Neural progenitor cell (in vitro differentiated cells): Measurements from ENCODE around the gene TIPIN.

Experiments
- CTCF ChIP-seq: fragments of 200-600 bp; sonication (generic); IDR thresholded peaks from 2 replicates; pipeline ENCODE4 v1.5.1; 2017; ENCODE audit warnings: antibody characterized with exemption, mild to moderate bottlenecking
- EZH2 ChIP-seq: fragments of 200-600 bp; sonication (generic); IDR thresholded peaks from 2 replicates; pipeline ENCODE4 v1.6.1; 2017; ENCODE audit warnings: antibody characterized with exemption, mild to moderate bottlenecking, moderate library complexity
- EZH2phosphoT487 ChIP-seq: fragments of 200-600 bp; sonication (generic); IDR thresholded peaks from 2 replicates; pipeline ENCODE4 v1.6.1; 2017; ENCODE audit warnings: antibody characterized with exemption

- TF ChIP-seq CTCF (no peak), EZH2 (no peak), EZH2phosphoT487 (no peak)
Measured at GRCh38 chr15:66404122-66404521, 47.6 kb upstream of the TIPIN start.
